ENCODE data around the gene USP17L22.
"Not testable (repeated sequence)": the region's sequence is repeated elsewhere in the genome, so short reads cannot be mapped to it uniquely, and the experiment has no call there.

The USP17L22 gene

GRCh38 chr4:9267319-9267718, at the start of gene USP17L22:
USP17L22 (plus strand) TSS chr4:9267619; CDS start chr4:9267619, 0 bp downstream.
- H3K4me3 ChIP-seq, H3K9ac ChIP-seq, H3K9me3 ChIP-seq, H4K20me1 ChIP-seq, H3K27ac ChIP-seq, H3K4me1 ChIP-seq, H3K4me2 ChIP-seq, H3K36me3 ChIP-seq, H3K27me3 ChIP-seq: not testable (repeated sequence)

GRCh38 chr4:9219852-9220251, 47.6 kb upstream of the USP17L22 start, which contains the start of gene USP17L12:
USP17L12 (plus strand) TSS chr4:9220152; CDS start chr4:9220152, 0 bp downstream.
- H3K4me1 ChIP-seq, H3K27ac ChIP-seq, H3K9ac ChIP-seq, H3K36me3 ChIP-seq, H4K20me1 ChIP-seq, H3K9me3 ChIP-seq, H3K4me2 ChIP-seq, H3K27me3 ChIP-seq, H3K4me3 ChIP-seq: not testable (repeated sequence)

- H3K4me2 ChIP-seq, H3K9me3 ChIP-seq, H4K20me1 ChIP-seq, H3K27ac ChIP-seq, H3K36me3 ChIP-seq, H3K4me1 ChIP-seq, H3K27me3 ChIP-seq, H3K4me3 ChIP-seq, H3K9ac ChIP-seq: not testable (repeated sequence)
Observed at GRCh38 chr4:9224596-9224995, 42.8 kb upstream of the USP17L22 start, which contains the start of gene USP17L13. USP17L13 (plus strand) TSS chr4:9224896; CDS start chr4:9224896, 0 bp downstream.

GRCh38 chr4:9230249-9230648, 37.2 kb upstream of the USP17L22 start:
- not testable (repeated sequence) for H3K4me1 ChIP-seq, H3K9ac ChIP-seq, H3K4me2 ChIP-seq, H3K27me3 ChIP-seq, H3K27ac ChIP-seq, H3K9me3 ChIP-seq, H3K36me3 ChIP-seq, H3K4me3 ChIP-seq, H4K20me1 ChIP-seq

GRCh38 chr4:9234085-9234484, 33.3 kb upstream of the USP17L22 start, which contains the start of gene USP17L15:
USP17L15 (plus strand) TSS chr4:9234385; CDS start chr4:9234385, 0 bp downstream.
- not testable (repeated sequence) for H3K27ac ChIP-seq, H3K36me3 ChIP-seq, H4K20me1 ChIP-seq, H3K4me2 ChIP-seq, H3K4me1 ChIP-seq, H3K4me3 ChIP-seq, H3K9ac ChIP-seq, H3K27me3 ChIP-seq, H3K9me3 ChIP-seq

GRCh38 chr4:9238461-9238860, 29.0 kb upstream of the USP17L22 start:
- H3K4me2 ChIP-seq, H3K36me3 ChIP-seq, H4K20me1 ChIP-seq, H3K4me3 ChIP-seq, H3K27ac ChIP-seq, H3K27me3 ChIP-seq, H3K9me3 ChIP-seq, H3K4me1 ChIP-seq, H3K9ac ChIP-seq: not testable (repeated sequence)

GRCh38 chr4:9243579-9243978, 23.8 kb upstream of the USP17L22 start, which contains the start of gene USP17L17:
USP17L17 (plus strand) TSS chr4:9243879; CDS start chr4:9243879, 0 bp downstream.
- H3K4me3 ChIP-seq, H4K20me1 ChIP-seq, H3K4me1 ChIP-seq, H3K27ac ChIP-seq, H3K27me3 ChIP-seq, H3K4me2 ChIP-seq, H3K9me3 ChIP-seq, H3K36me3 ChIP-seq, H3K9ac ChIP-seq: not testable (repeated sequence)

- H3K4me3 ChIP-seq, H3K27me3 ChIP-seq, H3K27ac ChIP-seq, H3K4me2 ChIP-seq, H3K4me1 ChIP-seq, H3K36me3 ChIP-seq, H3K9me3 ChIP-seq, H4K20me1 ChIP-seq, H3K9ac ChIP-seq: not testable (repeated sequence)
Observed at GRCh38 chr4:9247953-9248680, 19.3 kb upstream of the USP17L22 start, which contains the start of gene USP17L18. USP17L18 (plus strand) TSS chr4:9248630; CDS start chr4:9248630, 0 bp downstream.

GRCh38 chr4:9253078-9253477, 14.3 kb upstream of the USP17L22 start, which contains the start of gene USP17L19:
USP17L19 (plus strand) TSS chr4:9253378; CDS start chr4:9253378, 0 bp downstream.
- not testable (repeated sequence) for H3K4me3 ChIP-seq, H4K20me1 ChIP-seq, H3K27ac ChIP-seq, H3K4me2 ChIP-seq, H3K9ac ChIP-seq, H3K27me3 ChIP-seq, H3K4me1 ChIP-seq, H3K36me3 ChIP-seq, H3K9me3 ChIP-seq

GRCh38 chr4:9257824-9258223, 9.6 kb upstream of the USP17L22 start, which contains the start of gene USP17L20:
USP17L20 (plus strand) TSS chr4:9258124; CDS start chr4:9258124, 0 bp downstream.
- not testable (repeated sequence) for H4K20me1 ChIP-seq, H3K9me3 ChIP-seq, H3K4me3 ChIP-seq, H3K4me1 ChIP-seq, H3K27me3 ChIP-seq, H3K4me2 ChIP-seq, H3K9ac ChIP-seq, H3K27ac ChIP-seq, H3K36me3 ChIP-seq

- H3K9ac ChIP-seq, H3K4me2 ChIP-seq, H3K4me1 ChIP-seq, H3K27ac ChIP-seq, H4K20me1 ChIP-seq, H3K9me3 ChIP-seq, H3K36me3 ChIP-seq, H3K27me3 ChIP-seq, H3K4me3 ChIP-seq: not testable (repeated sequence)
Observed at GRCh38 chr4:9262572-9262971, 4.8 kb upstream of the USP17L22 start, which contains the start of gene USP17L21. USP17L21 (plus strand) TSS chr4:9262872; CDS start chr4:9262872, 0 bp downstream.

GRCh38 chr4:9271719-9272118, 4.3 kb downstream of the USP17L22 start:
- not testable (repeated sequence) for H3K9ac ChIP-seq, H3K4me3 ChIP-seq, H3K27ac ChIP-seq, H3K36me3 ChIP-seq, H3K9me3 ChIP-seq, H3K4me1 ChIP-seq, H3K27me3 ChIP-seq, H3K4me2 ChIP-seq, H4K20me1 ChIP-seq

Measured in BLaER1 (cell line).